K562 (cell line): ENCODE data around the gene CEBPZ. TPM values are rescaled to one million over a fixed set of nuclear protein-coding genes. Genes with fewer than 3 reads are reported as not detected.

Experiments
- ASH1L ChIP-seq: fragments of 450-650 bp; IDR thresholded peaks from 2 replicates; pipeline ENCODE4 v1.6.1; 2018; ENCODE audit warnings: borderline replicate concordance, mild to moderate bottlenecking, low read depth; ENCODE audit not compliant: partially characterized antibody
- CCNT2 ChIP-seq: IDR thresholded peaks from 2 replicates; pipeline ENCODE4 v1.6.1; 2011; ENCODE audit warnings: borderline replicate concordance, low read depth, mild to moderate bottlenecking, moderate library complexity, mixed read lengths, low read length; ENCODE audit not compliant: insufficient read length; ENCODE audit errors: extremely low read depth
- DPF2 ChIP-seq: fragments of 450-650 bp; IDR thresholded peaks from 2 replicates; pipeline ENCODE4 v1.6.1; 2016
- ERF ChIP-seq: fragments of 450-650 bp; formaldehyde crosslinking; IDR thresholded peaks from 2 replicates; pipeline ENCODE4 v1.4.0; 2020; ENCODE audit warnings: mild to moderate bottlenecking, mixed read lengths
- HMG20B ChIP-seq: fragments of 250-450 bp; sonication (Bioruptor Pico); IDR thresholded peaks from 2 replicates; pipeline ENCODE4 v1.5.0; 2021; ENCODE audit warnings: mild to moderate bottlenecking
- HMGN3 ChIP-seq: IDR thresholded peaks from 2 replicates; pipeline ENCODE4 v1.6.1; 2011; ENCODE audit warnings: borderline replicate concordance, low read depth, mild to moderate bottlenecking, mixed read lengths, low read length; ENCODE audit not compliant: insufficient read length; ENCODE audit errors: extremely low read depth
- KLF13 ChIP-seq: fragments of 450-650 bp; IDR thresholded peaks from 2 replicates; pipeline ENCODE4 v1.6.1; 2016; ENCODE audit warnings: missing genetic modification characterization, low read depth, mild to moderate bottlenecking, missing compliant biosample characterization, moderate library complexity, borderline replicate concordance
- RBM25 ChIP-seq: fragments of 200-400 bp; formaldehyde crosslinking; IDR thresholded peaks from 2 replicates; pipeline ENCODE4 v1.6.1; 2018; ENCODE audit warnings: low read length, low read depth, moderate library complexity; ENCODE audit not compliant: severe bottlenecking
- SMAD2 ChIP-seq: fragments of 150-350 bp; IDR thresholded peaks from 2 replicates; pipeline ENCODE4 v1.6.1; 2014; ENCODE audit warnings: low read depth, mild to moderate bottlenecking, low read length
- STAG1 ChIP-seq: sonication (generic); formaldehyde crosslinking; IDR thresholded peaks from 2 replicates; pipeline ENCODE4 v1.5.0; 2020; ENCODE audit warnings: missing genetic modification reagents, borderline replicate concordance
- TARDBP ChIP-seq: fragments of 450-650 bp; IDR thresholded peaks from 2 replicates; pipeline ENCODE4 v1.6.1; 2016
- TFAM ChIP-seq: fragments of 250-450 bp; sonication (Bioruptor Pico); conservative IDR thresholded peaks from 2 replicates; pipeline ENCODE4 v1.5.0; 2021; ENCODE audit warnings: mild to moderate bottlenecking, moderate library complexity
- XRCC3 ChIP-seq: fragments of 450-650 bp; IDR thresholded peaks from 2 replicates; pipeline ENCODE4 v1.6.1; 2017; ENCODE audit warnings: mild to moderate bottlenecking, moderate library complexity
- ZNF408 ChIP-seq: fragments of 250-450 bp; sonication (Bioruptor Pico); IDR thresholded peaks from 2 replicates; pipeline ENCODE4 v1.4.0; 2020; ENCODE audit warnings: low read depth, mild to moderate bottlenecking, moderate library complexity
- polyA plus RNA-seq, 8 experiments: library from polyadenylated mRNA; depleted of rRNA in 4 of 8; stranded (reverse) in 5 of 8; unstranded in 3 of 8; fragments of >200 nt; fragmentation: Nextera tagmentation in 2 of 8; fragmentation: Illumina TruSeq in 1 of 8; extraction: Ambion mirVana in 2 of 8; extraction: Trizol in 1 of 8; gene quantifications; 2 replicates each; pipeline versions ENCODE4 v1.2.1 to v1.2.3, GENCODE V29; 2011 to 2014; ENCODE audit warnings: inconsistent platforms in 1 of 8, missing spikeins in 1 of 8
- total RNA-seq, 7 experiments: library from RNA; depleted of rRNA in 6 of 7; stranded (reverse); fragments of >200 nt in 6 of 7; fragmentation: Illumina TruSeq in 2 of 7; extraction: Trizol in 2 of 7; gene quantifications; 2 replicates each; pipeline versions ENCODE4 v1.2.1 to v1.2.3, GENCODE V29; 2011 to 2021; ENCODE audit warnings: low replicate concordance in 1 of 7
- TF ChIP-seq, protein P1 (sequence below): sonication (generic); formaldehyde crosslinking; IDR thresholded peaks from 2 replicates; pipeline ENCODE4 v1.8.1; 2023; ENCODE audit warnings: mild to moderate bottlenecking, missing genetic modification reagents
- TF ChIP-seq, protein P2 (sequence below), 3 experiments: IDR thresholded peaks in 2 of 3; conservative IDR thresholded peaks in 1 of 3; 2 replicates each; pipeline ENCODE4 v1.5.1; 2011 to 2012; ENCODE audit warnings: low read length in 3 of 3, mild to moderate bottlenecking in 3 of 3, control low read depth in 2 of 3, improper control_type of control experiment in 1 of 3, inconsistent platforms in 1 of 3, low read depth in 1 of 3, mixed read lengths in 1 of 3, moderate library complexity in 1 of 3; ENCODE audit not compliant: insufficient read depth in 2 of 3
- TF ChIP-seq, protein P3 (sequence below), 2 experiments: fragments of 450-650 bp in 1 of 2; sonication (generic) in 1 of 2; formaldehyde crosslinking in 1 of 2; IDR thresholded peaks in 1 of 2; conservative IDR thresholded peaks in 1 of 2; 2 replicates each; pipeline versions ENCODE4 v1.6.1 to v1.8.1; 2016 to 2023; ENCODE audit warnings: mild to moderate bottlenecking in 2 of 2, moderate library complexity in 2 of 2, inconsistent platforms in 1 of 2, missing genetic modification reagents in 1 of 2
- TF ChIP-seq, protein P4 (sequence below): IDR thresholded peaks from 3 replicates; pipeline ENCODE4 v1.6.1; 2011; ENCODE audit warnings: borderline replicate concordance, mild to moderate bottlenecking, moderate library complexity; ENCODE audit not compliant: insufficient read length; ENCODE audit errors: extremely low read depth

The CEBPZ gene
- total and polyA plus RNA-seq, 9 of the 15 experiments (the other 6 are each of a cell fraction or from before 2014, with no cell fraction given) = 49.7 to 160 (median 82.8) TPM

DNA sequence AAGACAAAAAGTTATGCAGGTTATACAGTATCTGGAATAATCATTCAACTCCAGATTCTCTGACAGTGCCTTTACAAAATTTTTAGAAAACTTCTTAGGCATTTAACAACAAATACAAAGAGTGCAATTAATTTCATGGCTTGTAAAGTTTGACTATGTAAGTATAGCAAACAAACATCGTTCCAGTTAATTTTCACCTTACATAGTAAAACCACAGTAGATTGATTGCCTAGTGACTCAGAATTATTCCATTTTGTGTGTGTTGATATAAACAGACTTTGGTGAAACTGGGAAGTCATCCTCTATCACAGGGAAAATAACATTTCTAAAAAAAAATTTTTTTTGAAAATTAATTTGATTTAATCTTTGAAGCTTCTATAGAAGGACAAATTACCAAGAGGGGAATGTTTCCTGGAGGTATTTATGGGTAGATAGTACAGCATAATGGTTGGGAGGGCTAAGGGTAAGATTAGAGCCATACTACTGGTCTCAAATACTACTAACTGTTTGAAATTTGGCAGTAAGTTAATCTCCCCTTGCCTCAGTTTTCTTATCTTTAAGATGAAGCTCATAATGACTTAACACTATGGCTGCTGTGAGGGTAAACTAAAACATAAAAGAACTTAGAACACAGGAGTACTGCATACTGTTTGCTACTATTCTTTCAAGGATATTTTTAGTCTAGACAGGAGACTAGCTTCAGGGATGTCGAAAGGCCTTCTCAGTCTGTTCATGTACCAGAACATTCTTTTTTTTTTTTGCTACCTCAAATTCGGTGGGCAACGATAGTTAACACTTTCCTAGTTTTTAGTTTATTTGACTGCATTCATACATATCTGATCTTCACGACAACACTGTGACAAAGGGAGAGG is 19.7 kb upstream of the CEBPZ start (continued):
- TF ChIP-seq HMG20B = no peak
- no peak for TF ChIP-seq HMGN3
- no peak for TF ChIP-seq ZNF408
- TF ChIP-seq, protein P1, sequence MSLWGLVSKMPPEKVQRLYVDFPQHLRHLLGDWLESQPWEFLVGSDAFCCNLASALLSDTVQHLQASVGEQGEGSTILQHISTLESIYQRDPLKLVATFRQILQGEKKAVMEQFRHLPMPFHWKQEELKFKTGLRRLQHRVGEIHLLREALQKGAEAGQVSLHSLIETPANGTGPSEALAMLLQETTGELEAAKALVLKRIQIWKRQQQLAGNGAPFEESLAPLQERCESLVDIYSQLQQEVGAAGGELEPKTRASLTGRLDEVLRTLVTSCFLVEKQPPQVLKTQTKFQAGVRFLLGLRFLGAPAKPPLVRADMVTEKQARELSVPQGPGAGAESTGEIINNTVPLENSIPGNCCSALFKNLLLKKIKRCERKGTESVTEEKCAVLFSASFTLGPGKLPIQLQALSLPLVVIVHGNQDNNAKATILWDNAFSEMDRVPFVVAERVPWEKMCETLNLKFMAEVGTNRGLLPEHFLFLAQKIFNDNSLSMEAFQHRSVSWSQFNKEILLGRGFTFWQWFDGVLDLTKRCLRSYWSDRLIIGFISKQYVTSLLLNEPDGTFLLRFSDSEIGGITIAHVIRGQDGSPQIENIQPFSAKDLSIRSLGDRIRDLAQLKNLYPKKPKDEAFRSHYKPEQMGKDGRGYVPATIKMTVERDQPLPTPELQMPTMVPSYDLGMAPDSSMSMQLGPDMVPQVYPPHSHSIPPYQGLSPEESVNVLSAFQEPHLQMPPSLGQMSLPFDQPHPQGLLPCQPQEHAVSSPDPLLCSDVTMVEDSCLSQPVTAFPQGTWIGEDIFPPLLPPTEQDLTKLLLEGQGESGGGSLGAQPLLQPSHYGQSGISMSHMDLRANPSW = no peak
- TF ChIP-seq SMAD2 = no peak
- TF ChIP-seq KLF13 (tag) = no peak
- TF ChIP-seq XRCC3 = no peak
- TF ChIP-seq TARDBP = no peak
- TF ChIP-seq RBM25 = no peak
- TF ChIP-seq CCNT2 = no peak
- no peak for TF ChIP-seq TFAM (CRISPR knock-in tag)
- TF ChIP-seq, protein P2, sequence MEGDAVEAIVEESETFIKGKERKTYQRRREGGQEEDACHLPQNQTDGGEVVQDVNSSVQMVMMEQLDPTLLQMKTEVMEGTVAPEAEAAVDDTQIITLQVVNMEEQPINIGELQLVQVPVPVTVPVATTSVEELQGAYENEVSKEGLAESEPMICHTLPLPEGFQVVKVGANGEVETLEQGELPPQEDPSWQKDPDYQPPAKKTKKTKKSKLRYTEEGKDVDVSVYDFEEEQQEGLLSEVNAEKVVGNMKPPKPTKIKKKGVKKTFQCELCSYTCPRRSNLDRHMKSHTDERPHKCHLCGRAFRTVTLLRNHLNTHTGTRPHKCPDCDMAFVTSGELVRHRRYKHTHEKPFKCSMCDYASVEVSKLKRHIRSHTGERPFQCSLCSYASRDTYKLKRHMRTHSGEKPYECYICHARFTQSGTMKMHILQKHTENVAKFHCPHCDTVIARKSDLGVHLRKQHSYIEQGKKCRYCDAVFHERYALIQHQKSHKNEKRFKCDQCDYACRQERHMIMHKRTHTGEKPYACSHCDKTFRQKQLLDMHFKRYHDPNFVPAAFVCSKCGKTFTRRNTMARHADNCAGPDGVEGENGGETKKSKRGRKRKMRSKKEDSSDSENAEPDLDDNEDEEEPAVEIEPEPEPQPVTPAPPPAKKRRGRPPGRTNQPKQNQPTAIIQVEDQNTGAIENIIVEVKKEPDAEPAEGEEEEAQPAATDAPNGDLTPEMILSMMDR (IDR thresholded peaks at IDR 0.05 in 2 of 3, conservative IDR thresholded peaks at IDR 0.05 in 1 of 3; ENCODE audit: insufficient read depth in 2 of 3, low read depth in 1 of 3, low read length in 3 of 3) = no peak
- TF ChIP-seq, protein P3, sequence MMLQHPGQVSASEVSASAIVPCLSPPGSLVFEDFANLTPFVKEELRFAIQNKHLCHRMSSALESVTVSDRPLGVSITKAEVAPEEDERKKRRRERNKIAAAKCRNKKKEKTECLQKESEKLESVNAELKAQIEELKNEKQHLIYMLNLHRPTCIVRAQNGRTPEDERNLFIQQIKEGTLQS (IDR thresholded peaks at IDR 0.05) = 0 out of 2 replicates have a peak, but pooled peaks have one; percentile 7
- TF ChIP-seq, protein P3 (CRISPR knock-in tag; conservative IDR thresholded peaks at IDR 0.05) = no peak
- TF ChIP-seq ASH1L = no peak
- TF ChIP-seq ERF (CRISPR knock-in tag) = no peak
- TF ChIP-seq DPF2 = peak; percentile 42; the same call in 1 of the 2 replicates
- no peak for TF ChIP-seq STAG1 (CRISPR knock-in tag)
- TF ChIP-seq, protein P4, sequence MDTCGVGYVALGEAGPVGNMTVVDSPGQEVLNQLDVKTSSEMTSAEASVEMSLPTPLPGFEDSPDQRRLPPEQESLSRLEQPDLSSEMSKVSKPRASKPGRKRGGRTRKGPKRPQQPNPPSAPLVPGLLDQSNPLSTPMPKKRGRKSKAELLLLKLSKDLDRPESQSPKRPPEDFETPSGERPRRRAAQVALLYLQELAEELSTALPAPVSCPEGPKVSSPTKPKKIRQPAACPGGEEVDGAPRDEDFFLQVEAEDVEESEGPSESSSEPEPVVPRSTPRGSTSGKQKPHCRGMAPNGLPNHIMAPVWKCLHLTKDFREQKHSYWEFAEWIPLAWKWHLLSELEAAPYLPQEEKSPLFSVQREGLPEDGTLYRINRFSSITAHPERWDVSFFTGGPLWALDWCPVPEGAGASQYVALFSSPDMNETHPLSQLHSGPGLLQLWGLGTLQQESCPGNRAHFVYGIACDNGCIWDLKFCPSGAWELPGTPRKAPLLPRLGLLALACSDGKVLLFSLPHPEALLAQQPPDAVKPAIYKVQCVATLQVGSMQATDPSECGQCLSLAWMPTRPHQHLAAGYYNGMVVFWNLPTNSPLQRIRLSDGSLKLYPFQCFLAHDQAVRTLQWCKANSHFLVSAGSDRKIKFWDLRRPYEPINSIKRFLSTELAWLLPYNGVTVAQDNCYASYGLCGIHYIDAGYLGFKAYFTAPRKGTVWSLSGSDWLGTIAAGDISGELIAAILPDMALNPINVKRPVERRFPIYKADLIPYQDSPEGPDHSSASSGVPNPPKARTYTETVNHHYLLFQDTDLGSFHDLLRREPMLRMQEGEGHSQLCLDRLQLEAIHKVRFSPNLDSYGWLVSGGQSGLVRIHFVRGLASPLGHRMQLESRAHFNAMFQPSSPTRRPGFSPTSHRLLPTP = no peak
